ENCODE results near the gene CALML3. TPM values are rescaled to one million over a fixed set of nuclear protein-coding genes. Genes with fewer than 3 reads are reported as not detected.

The CALML3 gene
- total and polyA plus RNA-seq, 4 donors = 0.02 to 0.11 (median 0.04) TPM; not detected in 1

GRCh38 chr10:5510281-5511072 is 14.3 kb upstream of the CALML3 start:
- no peak for ATAC-seq (ENCODE audit: insufficient read depth, low FRiP score)
- Histone ChIP-seq H3K36me3 (ENCODE audit: control insufficient read depth in 4 of 4, insufficient read depth in 4 of 4, low read length in 4 of 4) (no peaks in the 10 kb centered on the region), H3K27me3 (ENCODE audit: control insufficient read depth in 3 of 3, insufficient read depth in 3 of 3, low read length in 2 of 3) (no peaks in the 10 kb centered on the region), H3K27ac (ENCODE audit: low read depth in 1 of 2, low read length in 1 of 2) (no peak overlapping the region), H3K9me3 (ENCODE audit: control insufficient read depth in 4 of 4, insufficient read depth in 3 of 4, low read length in 3 of 4) (no peaks in the 10 kb centered on the region), H3K4me3 (no peak overlapping the region), H3K9ac (ENCODE audit: insufficient read depth in 1 of 2, low read length in 2 of 2) (no peak overlapping the region), H3K4me1 (ENCODE audit: control insufficient read depth in 5 of 5, insufficient read depth in 5 of 5, low read length in 5 of 5) (peaks cover 0 to 14% (median 5%) of the 10 kb centered on the region in 5 donors)
- TF ChIP-seq CTCF (IDR thresholded peaks at IDR 0.05; ENCODE audit: control extremely low read depth, extremely low read depth) = no peak
- peak in 2 of 3 donors; percentile 34 to 71 for DNase-seq
- WGBS, 2 donors = 68 to 86% methylated on average over 16 of the region's 16 CpGs

DNA sequence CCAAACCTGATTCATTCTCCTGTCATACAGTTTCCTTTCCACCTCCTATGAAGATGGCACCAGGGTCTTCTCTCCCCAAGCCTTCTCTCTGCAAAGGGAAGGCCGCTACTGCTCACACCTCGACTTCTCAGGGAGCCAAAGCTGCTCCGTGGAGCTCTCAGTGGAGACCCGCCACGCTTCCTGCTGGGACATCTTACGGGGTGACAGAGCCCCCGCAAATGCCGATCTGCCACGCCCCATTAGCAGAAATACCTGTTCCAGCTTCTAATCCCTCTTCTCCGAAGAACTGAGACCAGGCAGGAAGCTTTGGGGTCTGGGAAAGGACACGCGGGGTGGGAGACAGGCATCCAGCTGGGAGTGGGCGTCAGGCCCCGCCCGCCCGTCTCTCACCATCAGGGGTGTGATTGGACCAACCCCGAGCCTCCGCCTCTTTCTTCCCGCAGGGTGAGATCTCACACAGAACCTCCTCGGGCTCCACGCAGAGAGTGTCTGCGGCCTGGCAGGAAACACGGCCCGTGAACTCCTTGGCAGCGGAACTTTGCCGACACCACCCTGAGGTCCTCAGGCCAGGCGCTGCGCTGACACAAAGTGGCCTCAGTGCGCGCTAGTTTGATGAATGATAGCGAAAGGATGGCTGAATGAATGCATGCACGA is 13.4 kb upstream of the CALML3 start:
- no peak overlapping the region for H3K4me3 ChIP-seq
- DNase-seq (no peak), ATAC-seq (ENCODE audit: insufficient read depth, low FRiP score) (no peak)
- TF ChIP-seq CTCF (IDR thresholded peaks at IDR 0.05; ENCODE audit: control extremely low read depth, extremely low read depth) = no peak
- no peaks in the 10 kb centered on the region for H3K36me3 ChIP-seq (ENCODE audit: control insufficient read depth in 4 of 4, insufficient read depth in 4 of 4, low read length in 4 of 4)
- no peaks in the 10 kb centered on the region for H3K9me3 ChIP-seq (ENCODE audit: control insufficient read depth in 4 of 4, insufficient read depth in 3 of 4, low read length in 3 of 4)
- H3K27me3 ChIP-seq (ENCODE audit: control insufficient read depth in 3 of 3, insufficient read depth in 3 of 3, low read length in 2 of 3) = no peaks in the 10 kb centered on the region
- WGBS, 2 donors = 90 to 97% methylated on average over 32 of the region's 32 CpGs
- H3K27ac ChIP-seq (ENCODE audit: low read depth in 1 of 2, low read length in 1 of 2) = no peak overlapping the region
- no peak overlapping the region for H3K9ac ChIP-seq (ENCODE audit: insufficient read depth in 1 of 2, low read length in 2 of 2)
- H3K4me1 ChIP-seq (ENCODE audit: control insufficient read depth in 5 of 5, insufficient read depth in 5 of 5, low read length in 5 of 5) = peaks cover 0 to 13% (median 2%) of the 10 kb centered on the region in 5 donors

DNA sequence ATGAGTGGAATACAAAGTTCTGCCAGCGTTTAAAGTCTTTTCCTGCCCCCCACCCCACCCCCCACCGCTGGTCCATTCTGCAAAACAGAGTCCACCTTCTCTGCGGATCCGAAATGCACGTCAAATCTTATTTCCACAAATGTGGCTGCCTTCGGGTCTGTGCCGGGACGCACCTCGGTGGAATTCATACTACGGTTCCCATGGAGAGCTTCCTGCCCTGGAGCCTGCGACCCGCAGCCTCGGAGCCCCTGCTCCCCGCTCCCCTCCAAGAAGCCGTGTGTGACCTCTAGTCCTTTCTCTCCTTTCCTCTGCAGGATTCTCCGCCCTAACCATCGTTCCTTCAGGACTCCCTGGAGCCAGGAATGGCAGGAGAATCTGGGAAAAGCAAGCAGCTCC is 12.9 kb upstream of the CALML3 start:
- DNase-seq (no peak), ATAC-seq (ENCODE audit: insufficient read depth, low FRiP score) (no peak)
- no peaks in the 10 kb centered on the region for H3K27me3 ChIP-seq (ENCODE audit: control insufficient read depth in 3 of 3, insufficient read depth in 3 of 3, low read length in 2 of 3)
- H3K27ac ChIP-seq (ENCODE audit: low read depth in 1 of 2, low read length in 1 of 2) = no peak overlapping the region
- TF ChIP-seq CTCF (IDR thresholded peaks at IDR 0.05; ENCODE audit: control extremely low read depth, extremely low read depth) = no peak
- H3K36me3 ChIP-seq (ENCODE audit: control insufficient read depth in 4 of 4, insufficient read depth in 4 of 4, low read length in 4 of 4) = no peaks in the 10 kb centered on the region
- no peak overlapping the region for H3K4me3 ChIP-seq
- no peak overlapping the region for H3K9ac ChIP-seq (ENCODE audit: insufficient read depth in 1 of 2, low read length in 2 of 2)
- peaks cover 0 to 13% (median 0%) of the 10 kb centered on the region in 5 donors for H3K4me1 ChIP-seq (ENCODE audit: control insufficient read depth in 5 of 5, insufficient read depth in 5 of 5, low read length in 5 of 5)
- 92 to 93% methylated on average over 17 of the region's 17 CpGs for WGBS, 2 donors
- no peaks in the 10 kb centered on the region for H3K9me3 ChIP-seq (ENCODE audit: control insufficient read depth in 4 of 4, insufficient read depth in 3 of 4, low read length in 3 of 4)

All from lung (tissue), 12 donors.